Measurements from ENCODE around the gene MAML2. TPM values are rescaled to one million over a fixed set of nuclear protein-coding genes. Genes with fewer than 3 reads are reported as not detected.

Gene MAML2
- 5.6 TPM for polyA plus RNA-seq (2013)

DNA sequence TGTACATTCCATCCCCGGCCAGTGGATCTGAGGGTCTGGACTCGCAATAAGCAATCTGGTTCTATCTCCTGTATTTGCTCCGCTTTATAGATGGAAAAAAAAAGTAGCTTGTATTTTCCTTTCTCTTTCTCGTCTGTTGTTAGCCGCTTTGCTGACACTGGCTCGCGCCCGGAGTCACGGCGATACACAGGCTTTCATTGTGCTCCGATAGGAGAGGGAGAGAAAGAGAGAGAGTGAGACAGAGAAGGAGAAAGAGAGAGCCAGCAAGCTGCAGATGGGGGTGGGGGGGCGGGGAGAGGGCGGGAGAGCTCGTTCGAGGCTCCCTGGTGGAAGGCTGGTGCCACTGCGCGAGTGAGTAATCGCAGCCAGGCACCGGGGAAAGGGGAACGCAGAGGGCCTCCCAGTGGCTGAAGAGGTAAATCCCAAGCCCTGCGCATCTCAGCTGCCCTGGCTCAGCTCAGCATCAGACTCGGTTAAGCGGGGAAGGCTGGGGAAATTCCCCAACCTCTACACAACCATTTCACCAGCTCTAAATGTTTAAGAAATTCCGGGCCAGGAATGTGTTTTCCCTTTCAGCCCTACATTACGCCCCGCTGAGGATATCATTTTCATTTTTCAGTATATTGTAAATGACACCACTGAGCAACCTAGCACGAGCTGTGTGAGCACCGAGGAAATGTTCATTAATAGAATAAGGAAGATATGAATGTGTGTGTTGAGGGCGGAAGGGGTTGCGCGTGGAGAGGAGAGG lies at the start of gene MAML2:
TSS of gene MAML2 (minus strand) at position 235 of the 751 bp plus-strand sequence. CDS start 1,300 bp downstream, outside the sequence.
- ChIA-PET POLR2A (interaction anchor here (1.0 to 1.2 kb wide), 2 partner anchors 100 to 288 kb away, joined by 4 read pairs; no protein-coding TSS in a partner anchor), CTCF (interaction anchor here (0.6 to 8.1 kb wide), 78 partner anchors 10 to 516 kb away, joined by 3 to 95 read pairs (median 4); partner anchors contain the start of genes CCDC82 and JRKL)
- Histone ChIP-seq H3K9me3 (ENCODE audit: control extremely low read depth in 1 of 5, control insufficient read depth in 4 of 5, insufficient read depth in 2 of 5, low read depth in 1 of 5, low read length in 4 of 5) (no peaks in the 10 kb centered on the region), H3K4me1 (ENCODE audit: control extremely low read depth in 1 of 4, control insufficient read depth in 4 of 4, insufficient read depth in 4 of 4, low read length in 3 of 4) (peaks cover 26 to 47% (median 44%) of the 10 kb centered on the region in 4 experiments), H3K36me3 (ENCODE audit: control insufficient read depth in 4 of 4, insufficient read depth in 4 of 4, low read length in 3 of 4) (no peaks in the 10 kb centered on the region), H3K27ac (ENCODE audit: insufficient read depth in 1 of 2, low read depth in 1 of 2, low read length in 2 of 2, poor library complexity in 1 of 2, severe bottlenecking in 2 of 2) (peak within 1 kb of the TSS; percentile 53 to 67), H3K27me3 (replicated peaks in 2 of 5; ENCODE audit: control insufficient read depth in 4 of 5, insufficient read depth in 5 of 5, low read length in 4 of 5) (no peaks in the 10 kb centered on the region), H3K4me3 (ENCODE audit: control insufficient read depth in 1 of 7, extremely low read depth in 1 of 7, insufficient read depth in 4 of 7, low read depth in 2 of 7, low read length in 6 of 7) (peak within 1 kb of the TSS; percentile 26 to 98 (median 87))
- peak; percentile 91 to 96 (median 95) for DNase-seq
- WGBS (ENCODE audit: insufficient coverage) = 12% methylated on average over 19 of the region's 31 CpGs

DNA sequence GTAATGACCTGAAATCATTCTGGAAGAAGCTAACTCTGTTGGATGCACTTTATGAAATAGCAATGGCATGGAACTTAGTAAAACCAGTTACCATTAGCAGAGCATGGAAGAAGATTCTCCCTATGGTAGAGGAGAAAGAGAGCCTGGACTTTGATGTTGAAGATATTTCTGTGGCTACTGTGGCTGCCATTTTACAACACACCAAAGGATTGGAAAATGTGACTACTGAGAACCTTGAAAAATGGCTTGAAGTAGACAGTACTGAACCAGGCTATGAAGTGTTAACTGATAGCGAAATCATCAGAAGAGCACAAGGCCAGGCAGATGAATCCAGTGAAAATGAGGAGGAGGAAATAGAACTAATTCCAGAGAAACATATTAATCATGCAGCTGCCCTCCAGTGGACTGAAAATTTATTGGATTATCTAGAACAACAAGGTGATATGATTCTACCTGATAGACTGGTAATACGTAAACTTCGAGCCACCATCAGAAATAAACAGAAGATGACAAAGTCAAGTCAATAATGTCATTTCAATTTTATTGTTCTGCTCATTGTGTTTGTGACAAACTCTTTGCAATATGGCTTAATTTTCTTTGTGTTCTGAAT lies 48.8 kb upstream of the MAML2 start:
- Histone ChIP-seq H3K4me3 (ENCODE audit: control insufficient read depth in 1 of 7, extremely low read depth in 1 of 7, insufficient read depth in 4 of 7, low read depth in 2 of 7, low read length in 6 of 7) (no peak overlapping the region), H3K27me3 (replicated peaks in 2 of 5; ENCODE audit: control insufficient read depth in 4 of 5, insufficient read depth in 5 of 5, low read length in 4 of 5) (no peaks in the 10 kb centered on the region), H3K4me1 (ENCODE audit: control extremely low read depth in 1 of 4, control insufficient read depth in 4 of 4, insufficient read depth in 4 of 4, low read length in 3 of 4) (peaks cover 12 to 19% (median 18%) of the 10 kb centered on the region in 4 experiments), H3K9me3 (ENCODE audit: control extremely low read depth in 1 of 5, control insufficient read depth in 4 of 5, insufficient read depth in 2 of 5, low read depth in 1 of 5, low read length in 4 of 5) (no peaks in the 10 kb centered on the region), H3K36me3 (ENCODE audit: control insufficient read depth in 4 of 4, insufficient read depth in 4 of 4, low read length in 3 of 4) (peaks cover 0 to 5% (median 0%) of the 10 kb centered on the region in 4 experiments), H3K27ac (ENCODE audit: insufficient read depth in 1 of 2, low read depth in 1 of 2, low read length in 2 of 2, poor library complexity in 1 of 2, severe bottlenecking in 2 of 2) (no peak overlapping the region)
- 100% methylated on average over 2 of the region's 3 CpGs for WGBS (ENCODE audit: insufficient coverage)
- POLR2A ChIA-PET = no interaction called here
- no peak for DNase-seq
- CTCF ChIA-PET = interaction anchor here (1.3 to 3.9 kb wide), 2 partner anchors 49 to 555 kb away, joined by 3 to 23 read pairs; partner anchors contain the start of gene MAML2

DNA sequence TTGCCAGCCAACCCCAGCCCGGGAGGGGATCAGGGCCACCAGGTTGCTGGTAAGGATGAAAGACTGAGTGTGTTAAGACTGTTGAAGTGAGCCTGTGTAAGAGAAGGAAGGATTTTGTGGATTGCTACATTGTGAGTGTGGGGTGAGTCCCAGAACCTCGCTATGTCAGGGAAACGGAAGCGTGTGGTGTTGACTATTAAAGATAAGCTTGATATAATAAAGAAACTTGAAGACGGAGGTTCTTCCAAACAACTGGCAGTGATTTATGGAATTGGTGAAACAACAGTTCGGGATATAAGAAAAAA lies 47.4 kb upstream of the MAML2 start:
- no peaks in the 10 kb centered on the region for H3K9me3 ChIP-seq (ENCODE audit: control extremely low read depth in 1 of 5, control insufficient read depth in 4 of 5, insufficient read depth in 2 of 5, low read depth in 1 of 5, low read length in 4 of 5)
- peaks cover 12 to 19% (median 18%) of the 10 kb centered on the region in 4 experiments for H3K4me1 ChIP-seq (ENCODE audit: control extremely low read depth in 1 of 4, control insufficient read depth in 4 of 4, insufficient read depth in 4 of 4, low read length in 3 of 4)
- H3K4me3 ChIP-seq (ENCODE audit: control insufficient read depth in 1 of 7, extremely low read depth in 1 of 7, insufficient read depth in 4 of 7, low read depth in 2 of 7, low read length in 6 of 7) = peak overlapping the region; percentile 81 to 99 (median 94)
- peak; percentile 40 to 84 (median 74) for DNase-seq
- peak overlapping the region; percentile 82 to 92 for H3K27ac ChIP-seq (ENCODE audit: insufficient read depth in 1 of 2, low read depth in 1 of 2, low read length in 2 of 2, poor library complexity in 1 of 2, severe bottlenecking in 2 of 2)
- H3K27me3 ChIP-seq (replicated peaks in 2 of 5; ENCODE audit: control insufficient read depth in 4 of 5, insufficient read depth in 5 of 5, low read length in 4 of 5) = no peaks in the 10 kb centered on the region
- CTCF ChIA-PET = interaction anchor here (1.0 to 2.2 kb wide), 3 partner anchors 19 to 52 kb away, joined by 3 to 13 read pairs (median 3); partner anchors contain the start of gene MAML2
- 6% methylated on average over 6 of the region's 6 CpGs for WGBS (ENCODE audit: insufficient coverage)
- POLR2A ChIA-PET = no interaction called here
- H3K36me3 ChIP-seq (ENCODE audit: control insufficient read depth in 4 of 4, insufficient read depth in 4 of 4, low read length in 3 of 4) = peaks cover 0 to 13% (median 2%) of the 10 kb centered on the region in 4 experiments

DNA sequence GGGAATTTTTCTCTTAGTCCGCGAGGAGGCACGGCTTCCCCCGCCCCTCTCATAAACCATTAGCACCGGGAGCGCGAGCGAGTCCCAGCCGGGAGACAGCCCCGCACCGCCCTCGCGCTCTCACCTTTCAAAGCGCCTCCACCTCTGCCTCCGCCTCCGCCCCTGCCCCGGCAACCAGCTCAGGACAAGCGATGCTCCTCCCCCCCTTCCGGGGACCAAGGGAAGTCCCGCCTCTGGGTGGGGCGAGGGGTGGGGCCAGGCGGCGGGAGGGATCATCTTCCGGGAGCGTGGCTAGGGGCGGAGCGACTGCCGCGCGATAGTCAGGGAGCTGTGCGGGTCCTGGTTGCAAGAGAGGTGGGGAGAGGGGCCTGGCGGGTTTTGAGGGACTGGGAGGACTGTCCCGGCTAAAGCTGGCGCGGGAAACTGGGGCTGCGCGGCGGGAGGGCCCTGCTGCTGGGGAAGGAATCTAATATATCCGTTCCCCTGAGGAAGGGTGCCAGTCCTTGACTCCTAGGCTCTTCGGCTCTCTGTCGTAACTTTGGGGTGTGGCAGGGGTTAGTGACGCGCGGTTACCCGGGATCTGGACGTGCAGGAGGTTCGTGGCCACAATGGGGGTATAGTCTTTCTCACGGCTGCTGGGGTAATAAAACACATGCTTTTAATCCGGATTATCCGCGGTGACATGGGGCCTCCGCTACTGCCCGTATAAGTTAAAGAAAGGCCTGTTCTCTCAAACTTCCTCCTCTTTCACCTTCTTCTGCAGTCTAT lies 46.9 kb upstream of the MAML2 start, which contains the start of the genes CCDC82 and JRKL:
TSS of gene CCDC82 (minus strand) at position 193 of the 768 bp plus-strand sequence. CDS start 5,165 bp downstream, outside the sequence.
TSS of gene JRKL (plus strand) at position 294 of the 768 bp plus-strand sequence. CDS start 637 bp downstream, outside the sequence.
- peak; percentile 93 to 96 (median 96) for DNase-seq
- ChIA-PET CTCF (interaction anchor here (1.0 to 2.2 kb wide), 5 partner anchors 8 to 300 kb away, joined by 3 to 13 read pairs (median 3); partner anchors contain the start of gene MAML2), POLR2A (interaction anchor here (1.4 kb wide), 1 partner anchor 18 kb away, joined by 4 read pairs; no protein-coding TSS in a partner anchor)
- peaks cover 12 to 19% (median 18%) of the 10 kb centered on the region in 4 experiments for H3K4me1 ChIP-seq (ENCODE audit: control extremely low read depth in 1 of 4, control insufficient read depth in 4 of 4, insufficient read depth in 4 of 4, low read length in 3 of 4)
- H3K27me3 ChIP-seq (replicated peaks in 2 of 5; ENCODE audit: control insufficient read depth in 4 of 5, insufficient read depth in 5 of 5, low read length in 4 of 5) = no peaks in the 10 kb centered on the region
- H3K4me3 ChIP-seq (ENCODE audit: control insufficient read depth in 1 of 7, extremely low read depth in 1 of 7, insufficient read depth in 4 of 7, low read depth in 2 of 7, low read length in 6 of 7) = peak within 1 kb of the TSS; percentile 81 to 99 (median 94)
- no peaks in the 10 kb centered on the region for H3K9me3 ChIP-seq (ENCODE audit: control extremely low read depth in 1 of 5, control insufficient read depth in 4 of 5, insufficient read depth in 2 of 5, low read depth in 1 of 5, low read length in 4 of 5)
- under 1% methylated on average over 38 of the region's 53 CpGs for WGBS (ENCODE audit: insufficient coverage)
- peak within 1 kb of the TSS; percentile 82 to 92 for H3K27ac ChIP-seq (ENCODE audit: insufficient read depth in 1 of 2, low read depth in 1 of 2, low read length in 2 of 2, poor library complexity in 1 of 2, severe bottlenecking in 2 of 2)
- peaks cover 0 to 13% (median 2%) of the 10 kb centered on the region in 4 experiments for H3K36me3 ChIP-seq (ENCODE audit: control insufficient read depth in 4 of 4, insufficient read depth in 4 of 4, low read length in 3 of 4)

DNA sequence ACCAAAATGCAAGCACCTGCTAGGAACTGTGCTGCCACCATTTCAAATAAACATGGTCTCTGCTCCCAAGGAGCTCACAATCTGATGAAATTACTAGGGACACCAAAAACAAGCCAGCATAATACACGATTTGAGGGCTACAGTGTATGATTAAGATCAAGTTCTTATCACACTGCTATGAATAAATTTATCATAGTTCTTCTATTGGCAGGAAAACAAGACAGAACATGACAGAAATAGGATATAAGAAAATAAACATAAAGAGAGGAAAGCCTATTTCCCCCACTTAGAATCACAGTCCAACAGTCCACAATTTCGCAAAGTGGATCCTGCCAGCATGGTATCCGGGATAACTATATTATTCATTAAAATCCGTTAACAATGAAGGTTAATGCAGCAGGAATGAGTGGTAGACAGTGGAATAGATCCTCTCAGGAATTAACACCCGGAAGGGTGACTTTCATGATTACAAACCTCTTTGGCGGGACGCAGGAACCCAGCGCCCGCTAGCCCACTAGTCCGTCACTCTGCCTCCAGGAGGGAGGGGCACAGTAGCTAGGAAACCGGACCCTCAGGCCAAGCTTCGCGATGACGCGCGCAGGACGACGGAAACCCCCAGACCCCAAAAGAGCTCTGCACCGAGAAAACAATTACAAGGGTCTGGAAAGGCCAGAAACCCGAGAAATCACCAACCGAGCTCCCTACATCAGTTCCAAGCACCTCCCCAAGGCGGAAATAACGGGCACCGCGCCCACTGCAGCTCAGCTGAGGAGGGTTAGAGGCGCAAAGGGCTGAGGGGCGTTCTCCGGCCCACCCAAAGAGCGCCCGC lies 46.1 kb upstream of the MAML2 start:
- DNase-seq = peak in 2 of 3 donors; percentile 85 to 86
- H3K9me3 ChIP-seq (ENCODE audit: control extremely low read depth in 1 of 5, control insufficient read depth in 4 of 5, insufficient read depth in 2 of 5, low read depth in 1 of 5, low read length in 4 of 5) = no peaks in the 10 kb centered on the region

DNA sequence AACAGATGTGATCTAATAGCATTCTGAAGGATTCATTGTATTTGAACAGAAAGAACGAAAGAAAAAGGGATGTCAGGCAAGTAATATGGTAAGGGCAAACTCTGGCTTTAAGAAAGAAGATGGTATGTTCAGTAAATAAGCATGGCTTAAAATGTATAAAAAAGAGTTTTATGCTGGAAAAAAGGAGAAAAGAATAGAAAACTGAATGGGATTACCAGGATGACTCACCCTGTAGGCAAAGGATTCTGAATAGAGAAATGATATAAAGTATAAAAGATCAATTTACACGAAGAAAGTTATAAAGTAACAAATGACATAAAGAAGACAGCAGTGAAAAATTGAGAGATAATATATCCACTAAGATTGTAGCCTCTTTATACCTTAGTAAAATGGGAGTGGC lies 42.2 kb upstream of the MAML2 start:
- H3K27me3 ChIP-seq (replicated peaks in 2 of 5; ENCODE audit: control insufficient read depth in 4 of 5, insufficient read depth in 5 of 5, low read length in 4 of 5) = no peaks in the 10 kb centered on the region
- no peak for DNase-seq
- POLR2A ChIA-PET = no interaction called here
- peaks cover 9 to 11% (median 10%) of the 10 kb centered on the region in 4 experiments for H3K4me1 ChIP-seq (ENCODE audit: control extremely low read depth in 1 of 4, control insufficient read depth in 4 of 4, insufficient read depth in 4 of 4, low read length in 3 of 4)
- no peak overlapping the region for H3K27ac ChIP-seq (ENCODE audit: insufficient read depth in 1 of 2, low read depth in 1 of 2, low read length in 2 of 2, poor library complexity in 1 of 2, severe bottlenecking in 2 of 2)
- H3K36me3 ChIP-seq (ENCODE audit: control insufficient read depth in 4 of 4, insufficient read depth in 4 of 4, low read length in 3 of 4) = peaks cover 2 to 28% (median 21%) of the 10 kb centered on the region in 4 experiments
- CTCF ChIA-PET = no interaction called here
- H3K9me3 ChIP-seq (ENCODE audit: control extremely low read depth in 1 of 5, control insufficient read depth in 4 of 5, insufficient read depth in 2 of 5, low read depth in 1 of 5, low read length in 4 of 5) = no peaks in the 10 kb centered on the region
- H3K4me3 ChIP-seq (ENCODE audit: control insufficient read depth in 1 of 7, extremely low read depth in 1 of 7, insufficient read depth in 4 of 7, low read depth in 2 of 7, low read length in 6 of 7) = no peak overlapping the region
- WGBS (ENCODE audit: insufficient coverage) = 82% methylated on average over 1 of the region's 2 CpGs

More for the DNA sequence above, 46.1 kb upstream of the MAML2 start:
- POLR2A ChIA-PET = interaction anchor here (1.4 kb wide), 1 partner anchor 17 kb away, joined by 4 read pairs; no protein-coding TSS in a partner anchor
- H3K27me3 ChIP-seq (replicated peaks in 2 of 5; ENCODE audit: control insufficient read depth in 4 of 5, insufficient read depth in 5 of 5, low read length in 4 of 5) = no peaks in the 10 kb centered on the region
- peaks cover 12 to 19% (median 18%) of the 10 kb centered on the region in 4 experiments for H3K4me1 ChIP-seq (ENCODE audit: control extremely low read depth in 1 of 4, control insufficient read depth in 4 of 4, insufficient read depth in 4 of 4, low read length in 3 of 4)
- H3K27ac ChIP-seq (ENCODE audit: insufficient read depth in 1 of 2, low read depth in 1 of 2, low read length in 2 of 2, poor library complexity in 1 of 2, severe bottlenecking in 2 of 2) = peak overlapping the region; percentile 82 to 92
- peaks cover 0 to 13% (median 5%) of the 10 kb centered on the region in 4 experiments for H3K36me3 ChIP-seq (ENCODE audit: control insufficient read depth in 4 of 4, insufficient read depth in 4 of 4, low read length in 3 of 4)
- peak overlapping the region; percentile 81 to 99 (median 94) for H3K4me3 ChIP-seq (ENCODE audit: control insufficient read depth in 1 of 7, extremely low read depth in 1 of 7, insufficient read depth in 4 of 7, low read depth in 2 of 7, low read length in 6 of 7)
- CTCF ChIA-PET = interaction anchor here (1.0 to 2.2 kb wide), 6 partner anchors 9 to 299 kb away, joined by 3 to 13 read pairs (median 3); partner anchors contain the start of gene MAML2
- WGBS (ENCODE audit: insufficient coverage) = under 1% methylated on average over 21 of the region's 30 CpGs
